Fibroblast of the aortic adventitia (primary cell): ENCODE measurements around the gene SLCO4A1. TPM values are rescaled to one million over a fixed set of nuclear protein-coding genes. Genes with fewer than 3 reads are reported as not detected.

Experiments used
- DNase-seq: peaks from one replicate; pipeline ENCODE4 v3.0.0-alpha.2; 2010; ENCODE audit warnings: low read depth
- H3K4me3 ChIP-seq: 2 replicates; pipeline ENCODE4 v1.5.1; 2011; ENCODE audit warnings: low read depth, mild to moderate bottlenecking, control low read depth, low read length, moderate library complexity
- CTCF ChIP-seq: IDR thresholded peaks from 2 replicates; pipeline ENCODE4 v1.5.1; 2011; ENCODE audit warnings: mild to moderate bottlenecking, low read length, control low read depth, inconsistent platforms; ENCODE audit not compliant: insufficient read depth
- total RNA-seq: library from RNA; depleted of rRNA; stranded (reverse); fragments of >200 nt; gene quantifications from 2 replicates; pipeline ENCODE4 v1.2.3, GENCODE V29; 2012; ENCODE audit warnings: low replicate concordance

SLCO4A1 gene
- total RNA-seq, 1 donor = 0.72 TPM

- DNase-seq = no peak
- no peak overlapping the region for H3K4me3 ChIP-seq
- no peak for TF ChIP-seq CTCF
Measured at GRCh38 chr20:62653951-62654685, 11.8 kb downstream of the SLCO4A1 start.

GRCh38 chr20:62655282-62656196, 13.2 kb downstream of the SLCO4A1 start:
- no peak overlapping the region for H3K4me3 ChIP-seq
- no peak for TF ChIP-seq CTCF
- DNase-seq = no peak

GRCh38 chr20:62656197-62656918, 14.1 kb downstream of the SLCO4A1 start:
- DNase-seq = no peak
- TF ChIP-seq CTCF = no peak
- no peak overlapping the region for H3K4me3 ChIP-seq

GRCh38 chr20:62656919-62657588, 14.8 kb downstream of the SLCO4A1 start:
- DNase-seq = no peak
- no peak overlapping the region for H3K4me3 ChIP-seq
- no peak for TF ChIP-seq CTCF

GRCh38 chr20:62657589-62657942, 15.3 kb downstream of the SLCO4A1 start:
- no peak overlapping the region for H3K4me3 ChIP-seq
- DNase-seq = no peak
- TF ChIP-seq CTCF = no peak

GRCh38 chr20:62657956-62658355, 15.7 kb downstream of the SLCO4A1 start:
- no peak for TF ChIP-seq CTCF
- H3K4me3 ChIP-seq = no peak overlapping the region
- DNase-seq = no peak
